Neutrophil (primary cell): ENCODE results near the gene OPA3.
A peak's percentile ranks its signal among the peaks of the same experiment; 100 is the strongest.
"Not testable (repeated sequence)": the region's sequence is repeated elsewhere in the genome, so short reads cannot be mapped to it uniquely, and the experiment has no call there.

Experiments used
- H3K27ac ChIP-seq: fragments of 200-600 bp; sonication (generic); 2 replicates; pipeline ENCODE4 v1.5.1; 2016; ENCODE audit warnings: mild to moderate bottlenecking, moderate library complexity
- H3K27me3 ChIP-seq: fragments of 200-600 bp; sonication (generic); 2 replicates; pipeline ENCODE4 v1.6.0; 2016; ENCODE audit warnings: mild to moderate bottlenecking
- H3K36me3 ChIP-seq: fragments of 200-600 bp; sonication (generic); 2 replicates; pipeline ENCODE4 v1.5.1; 2017
- H3K4me1 ChIP-seq, 2 experiments: fragments of 200-600 bp in 1 of 2; sonication (generic) in 1 of 2; 1 replicate in 1 of 2; 2 replicates in 1 of 2; pipeline versions ENCODE4 v1.5.1 to v1.6.1; 2013 to 2016; ENCODE audit warnings: low read depth in 1 of 2, low read length in 1 of 2, mild to moderate bottlenecking in 1 of 2, moderate library complexity in 1 of 2; ENCODE audit not compliant: control insufficient read depth in 1 of 2, insufficient read depth in 1 of 2
- H3K4me3 ChIP-seq, 2 experiments: fragments of 200-600 bp in 1 of 2; sonication (generic) in 1 of 2; 1 replicate in 1 of 2; 2 replicates in 1 of 2; pipeline ENCODE4 v1.5.1; 2013 to 2016; ENCODE audit warnings: low read depth in 1 of 2, low read length in 1 of 2, mild to moderate bottlenecking in 1 of 2, moderate library complexity in 1 of 2
- H3K9me3 ChIP-seq: fragments of 200-600 bp; sonication (generic); 2 replicates; pipeline ENCODE4 v1.5.1; 2016
- TF ChIP-seq, protein P1 (sequence below): fragments of 200-600 bp; sonication (generic); IDR thresholded peaks from 2 replicates; pipeline ENCODE4 v1.5.1; 2016; ENCODE audit warnings: antibody characterized with exemption

Gene OPA3

GRCh38 chr19:45584332-45585157 is at the start of gene OPA3:
Gene OPA3, minus strand, starts transcription at chr19:45584802. Its CDS starts 38 bp downstream, at chr19:45584764.
- Histone ChIP-seq H3K27ac (peak within 1 kb of the TSS; percentile 91), H3K9me3 (no peaks in the 10 kb centered on the region), H3K4me3 (peak within 1 kb of the TSS; percentile 82), H3K27me3 (peaks cover 9% of the 10 kb centered on the region), H3K4me1 (peaks cover 14 to 16% of the 10 kb centered on the region in 2 experiments), H3K36me3 (no peaks in the 10 kb centered on the region)
- TF ChIP-seq, protein P1, sequence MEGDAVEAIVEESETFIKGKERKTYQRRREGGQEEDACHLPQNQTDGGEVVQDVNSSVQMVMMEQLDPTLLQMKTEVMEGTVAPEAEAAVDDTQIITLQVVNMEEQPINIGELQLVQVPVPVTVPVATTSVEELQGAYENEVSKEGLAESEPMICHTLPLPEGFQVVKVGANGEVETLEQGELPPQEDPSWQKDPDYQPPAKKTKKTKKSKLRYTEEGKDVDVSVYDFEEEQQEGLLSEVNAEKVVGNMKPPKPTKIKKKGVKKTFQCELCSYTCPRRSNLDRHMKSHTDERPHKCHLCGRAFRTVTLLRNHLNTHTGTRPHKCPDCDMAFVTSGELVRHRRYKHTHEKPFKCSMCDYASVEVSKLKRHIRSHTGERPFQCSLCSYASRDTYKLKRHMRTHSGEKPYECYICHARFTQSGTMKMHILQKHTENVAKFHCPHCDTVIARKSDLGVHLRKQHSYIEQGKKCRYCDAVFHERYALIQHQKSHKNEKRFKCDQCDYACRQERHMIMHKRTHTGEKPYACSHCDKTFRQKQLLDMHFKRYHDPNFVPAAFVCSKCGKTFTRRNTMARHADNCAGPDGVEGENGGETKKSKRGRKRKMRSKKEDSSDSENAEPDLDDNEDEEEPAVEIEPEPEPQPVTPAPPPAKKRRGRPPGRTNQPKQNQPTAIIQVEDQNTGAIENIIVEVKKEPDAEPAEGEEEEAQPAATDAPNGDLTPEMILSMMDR = peak; percentile 39

GRCh38 chr19:45632468-45633196 is 48.0 kb upstream of the OPA3 start:
- Histone ChIP-seq H3K9me3 (no peaks in the 10 kb centered on the region), H3K36me3 (peaks cover 35% of the 10 kb centered on the region), H3K27me3 (no peaks in the 10 kb centered on the region), H3K27ac (no peak overlapping the region), H3K4me3 (no peak overlapping the region), H3K4me1 (no peaks in the 10 kb centered on the region)
- TF ChIP-seq, protein P1 = no peak

GRCh38 chr19:45630463-45630862 is 45.9 kb upstream of the OPA3 start:
- Histone ChIP-seq H3K36me3 (peaks cover 47% of the 10 kb centered on the region), H3K9me3 (no peaks in the 10 kb centered on the region), H3K4me1 (no peaks in the 10 kb centered on the region), H3K4me3 (no peak overlapping the region), H3K27me3 (no peaks in the 10 kb centered on the region), H3K27ac (no peak overlapping the region)
- TF ChIP-seq, protein P1 = no peak

DNA sequence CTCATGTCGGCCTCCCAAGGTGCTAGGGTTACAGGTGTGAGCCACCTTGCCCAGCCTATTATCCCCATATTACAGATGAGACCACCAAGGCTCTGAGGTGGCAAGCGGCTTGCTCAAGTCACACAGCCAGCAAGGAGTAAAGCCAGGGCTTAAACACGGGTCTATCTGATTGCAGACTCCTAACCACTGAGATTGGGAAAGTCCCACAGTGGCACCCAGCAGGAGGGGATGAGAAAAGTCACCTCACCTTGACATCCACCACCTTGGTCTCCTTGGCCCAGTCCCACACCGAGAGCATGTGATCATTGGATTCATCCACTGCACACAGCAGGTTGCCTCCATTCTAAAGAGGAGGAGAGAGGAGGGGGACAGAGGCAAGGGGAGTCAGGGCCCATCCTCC is 45.1 kb upstream of the OPA3 start:
- H3K27ac ChIP-seq = no peak overlapping the region
- no peak overlapping the region for H3K4me3 ChIP-seq
- TF ChIP-seq, protein P1 = no peak
- H3K4me1 ChIP-seq = no peaks in the 10 kb centered on the region
- no peaks in the 10 kb centered on the region for H3K27me3 ChIP-seq
- H3K36me3 ChIP-seq = peaks cover 54% of the 10 kb centered on the region
- H3K9me3 ChIP-seq = no peaks in the 10 kb centered on the region

- H3K4me3 ChIP-seq, H3K27ac ChIP-seq, H3K4me1 ChIP-seq, H3K27me3 ChIP-seq, H3K9me3 ChIP-seq: not testable (repeated sequence)
- peaks cover 68% of the 10 kb centered on the region for H3K36me3 ChIP-seq
These were observed 43.6 kb upstream of the OPA3 start for GRCh38 chr19:45628219-45628618.

DNA sequence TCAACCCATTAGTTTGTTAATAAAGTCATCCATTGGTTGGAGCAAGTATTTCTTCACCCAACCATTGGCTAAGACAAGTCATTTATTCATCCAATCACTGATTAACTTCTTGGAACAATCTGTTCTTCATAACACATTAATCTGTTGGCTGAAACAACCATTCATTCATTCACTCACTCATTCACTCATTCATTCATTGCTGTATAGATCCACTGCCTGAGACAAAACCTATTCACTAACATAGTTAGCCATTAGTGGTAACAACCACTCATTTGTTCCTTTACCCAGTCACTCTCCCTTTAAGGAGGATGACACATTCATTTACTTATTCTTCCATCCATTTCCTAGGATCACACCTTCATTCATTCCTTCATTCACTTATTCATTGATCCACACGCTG is 39.4 kb upstream of the OPA3 start:
- no peaks in the 10 kb centered on the region for H3K27me3 ChIP-seq
- no peak overlapping the region for H3K27ac ChIP-seq
- TF ChIP-seq, protein P1 = no peak
- no peak overlapping the region for H3K4me3 ChIP-seq
- no peaks in the 10 kb centered on the region for H3K9me3 ChIP-seq
- peaks cover 88% of the 10 kb centered on the region for H3K36me3 ChIP-seq
- no peaks in the 10 kb centered on the region for H3K4me1 ChIP-seq
